ENCODE results near the gene SLC6A12. TPM values are rescaled to one million over a fixed set of nuclear protein-coding genes. Genes with fewer than 3 reads are reported as not detected.

SLC6A12 gene
- total RNA-seq, 1 experiment from 2014 or later: 2.1 TPM

DNA sequence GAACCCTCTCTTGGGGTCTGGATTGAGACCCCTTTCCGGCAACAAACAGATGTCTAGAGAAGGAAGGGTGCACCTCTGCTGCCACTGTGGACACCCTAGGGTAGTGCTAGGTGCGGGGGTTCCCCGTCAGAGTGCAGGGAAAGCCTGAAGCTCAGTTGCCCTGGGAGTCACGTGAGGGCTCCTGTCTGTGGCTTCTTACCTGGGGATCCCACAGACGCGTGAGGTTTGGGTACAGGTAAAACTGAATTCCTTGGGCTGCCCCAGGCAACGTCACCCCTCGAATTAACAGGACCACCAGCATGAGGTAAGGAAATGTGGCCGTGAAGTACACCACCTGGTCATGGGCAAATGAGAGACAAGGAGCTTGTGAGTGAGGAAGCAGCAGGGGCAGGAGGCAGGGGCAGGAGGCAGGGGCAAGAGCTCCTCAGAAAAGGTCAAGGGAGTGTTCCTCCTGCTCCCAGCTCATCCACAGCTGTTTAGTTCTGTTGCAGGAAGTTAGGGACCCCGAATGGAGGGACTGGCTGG lies 21.0 kb upstream of the SLC6A12 start:
- intact Hi-C loops (cut with micrococcal nuclease; ENCODE audit: unreplicated experiment): no loop called here
- TF ChIP-seq, protein P1, sequence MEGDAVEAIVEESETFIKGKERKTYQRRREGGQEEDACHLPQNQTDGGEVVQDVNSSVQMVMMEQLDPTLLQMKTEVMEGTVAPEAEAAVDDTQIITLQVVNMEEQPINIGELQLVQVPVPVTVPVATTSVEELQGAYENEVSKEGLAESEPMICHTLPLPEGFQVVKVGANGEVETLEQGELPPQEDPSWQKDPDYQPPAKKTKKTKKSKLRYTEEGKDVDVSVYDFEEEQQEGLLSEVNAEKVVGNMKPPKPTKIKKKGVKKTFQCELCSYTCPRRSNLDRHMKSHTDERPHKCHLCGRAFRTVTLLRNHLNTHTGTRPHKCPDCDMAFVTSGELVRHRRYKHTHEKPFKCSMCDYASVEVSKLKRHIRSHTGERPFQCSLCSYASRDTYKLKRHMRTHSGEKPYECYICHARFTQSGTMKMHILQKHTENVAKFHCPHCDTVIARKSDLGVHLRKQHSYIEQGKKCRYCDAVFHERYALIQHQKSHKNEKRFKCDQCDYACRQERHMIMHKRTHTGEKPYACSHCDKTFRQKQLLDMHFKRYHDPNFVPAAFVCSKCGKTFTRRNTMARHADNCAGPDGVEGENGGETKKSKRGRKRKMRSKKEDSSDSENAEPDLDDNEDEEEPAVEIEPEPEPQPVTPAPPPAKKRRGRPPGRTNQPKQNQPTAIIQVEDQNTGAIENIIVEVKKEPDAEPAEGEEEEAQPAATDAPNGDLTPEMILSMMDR (IDR thresholded peaks at IDR 0.05; ENCODE audit: insufficient read depth in 1 of 2, low read depth in 1 of 2, low read length in 1 of 2, severe bottlenecking in 1 of 2, unreplicated experiment in 1 of 2): no peak
- Mint-ChIP-seq H3K9me3 (ENCODE audit: unreplicated experiment) (peaks cover 14% of the 10 kb centered on the region), H3K27ac (ENCODE audit: unreplicated experiment) (no peak overlapping the region), H3K4me3 (ENCODE audit: unreplicated experiment) (no peak overlapping the region), H3K36me3 (ENCODE audit: insufficient read depth, unreplicated experiment) (peaks cover 4% of the 10 kb centered on the region), H3K27me3 (ENCODE audit: insufficient read depth, unreplicated experiment) (no peaks in the 10 kb centered on the region), H3K4me1 (ENCODE audit: low read depth, unreplicated experiment) (no peaks in the 10 kb centered on the region)
- no peaks in the 10 kb centered on the region for H3K36me3 ChIP-seq (ENCODE audit: control insufficient read depth, insufficient read depth, low read length)
- BruUV-seq (replicated peaks): no TSS peak
- no peaks in the 10 kb centered on the region for H3K4me1 ChIP-seq
- CTCF ChIA-PET: no interaction called here
- no peak overlapping the region for H3K4me3 ChIP-seq (ENCODE audit: low read depth, low read length)
- DNase-seq: peak in 1 of 2 experiments; percentile 29
- POLR2A ChIA-PET: no interaction called here
- H3K9me3 ChIP-seq: peaks cover 37% of the 10 kb centered on the region
- H3K27me3 ChIP-seq (replicated peaks; ENCODE audit: control insufficient read depth, insufficient read depth, low read length): no peaks in the 10 kb centered on the region

DNA sequence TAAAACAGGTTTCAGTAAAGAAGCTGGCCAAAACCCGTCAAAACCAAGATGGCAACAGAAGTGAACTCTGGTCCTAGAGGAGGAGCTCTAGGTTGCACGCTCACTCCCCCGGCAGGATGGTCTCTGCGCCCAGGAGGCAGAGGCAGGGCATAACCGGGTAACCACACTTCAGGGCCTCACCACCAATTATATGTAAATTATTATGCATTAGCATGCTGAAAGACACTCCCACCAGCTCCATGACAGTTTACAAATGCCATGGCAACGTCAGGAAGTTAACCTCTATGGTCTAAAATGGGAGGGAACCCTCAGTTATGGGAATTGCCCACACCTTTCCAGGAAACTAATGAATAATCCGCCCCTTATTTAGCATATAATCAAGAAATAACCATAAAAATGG lies 20.1 kb upstream of the SLC6A12 start:
- TF ChIP-seq, protein P1 (IDR thresholded peaks at IDR 0.05; ENCODE audit: insufficient read depth in 1 of 2, low read depth in 1 of 2, low read length in 1 of 2, severe bottlenecking in 1 of 2, unreplicated experiment in 1 of 2): no peak
- no peak overlapping the region for H3K27ac Mint-ChIP-seq (ENCODE audit: unreplicated experiment)
- H3K36me3 Mint-ChIP-seq (ENCODE audit: insufficient read depth, unreplicated experiment): peaks cover 4% of the 10 kb centered on the region
- H3K27me3 ChIP-seq (replicated peaks; ENCODE audit: control insufficient read depth, insufficient read depth, low read length): no peaks in the 10 kb centered on the region
- intact Hi-C loops (cut with micrococcal nuclease; ENCODE audit: unreplicated experiment): no loop called here
- ChIA-PET CTCF (no interaction called here), POLR2A (no interaction called here)
- H3K4me3 Mint-ChIP-seq (ENCODE audit: unreplicated experiment): no peak overlapping the region
- H3K9me3 ChIP-seq: peaks cover 37% of the 10 kb centered on the region
- H3K27me3 Mint-ChIP-seq (ENCODE audit: insufficient read depth, unreplicated experiment): peaks cover 6% of the 10 kb centered on the region
- no peaks in the 10 kb centered on the region for H3K4me1 Mint-ChIP-seq (ENCODE audit: low read depth, unreplicated experiment)
- BruUV-seq (replicated peaks): no TSS peak
- peak in 1 of 2 experiments; percentile 23 for DNase-seq
- no peaks in the 10 kb centered on the region for H3K36me3 ChIP-seq (ENCODE audit: control insufficient read depth, insufficient read depth, low read length)
- no peak overlapping the region for H3K4me3 ChIP-seq (ENCODE audit: low read depth, low read length)
- peaks cover 14% of the 10 kb centered on the region for H3K9me3 Mint-ChIP-seq (ENCODE audit: unreplicated experiment)
- H3K4me1 ChIP-seq: no peaks in the 10 kb centered on the region

DNA sequence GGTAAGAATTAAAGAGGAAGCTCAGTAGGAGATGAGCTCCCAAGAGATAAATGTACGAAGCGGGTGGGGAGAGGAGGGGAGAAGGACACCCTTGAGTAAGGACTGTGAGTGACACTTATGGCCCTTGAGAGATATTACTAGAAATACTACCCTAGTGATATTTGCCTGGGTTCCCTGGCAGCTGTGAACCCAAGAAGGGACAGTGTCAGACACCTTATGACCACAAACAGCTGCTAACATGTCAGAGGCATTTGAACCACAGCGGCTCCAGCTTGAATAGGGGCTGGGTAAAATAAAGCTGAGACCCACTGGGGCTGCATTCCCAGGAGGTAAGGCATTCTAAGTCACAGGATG lies 19.6 kb upstream of the SLC6A12 start:
- Histone ChIP-seq H3K36me3 (ENCODE audit: control insufficient read depth, insufficient read depth, low read length) (no peaks in the 10 kb centered on the region), H3K4me1 (no peaks in the 10 kb centered on the region), H3K9me3 (peaks cover 37% of the 10 kb centered on the region), H3K4me3 (ENCODE audit: low read depth, low read length) (no peak overlapping the region), H3K27me3 (replicated peaks; ENCODE audit: control insufficient read depth, insufficient read depth, low read length) (no peaks in the 10 kb centered on the region)
- H3K27me3 Mint-ChIP-seq (ENCODE audit: insufficient read depth, unreplicated experiment): peaks cover 10% of the 10 kb centered on the region
- H3K9me3 Mint-ChIP-seq (ENCODE audit: unreplicated experiment): peaks cover 14% of the 10 kb centered on the region
- POLR2A ChIA-PET: no interaction called here
- no peak overlapping the region for H3K27ac Mint-ChIP-seq (ENCODE audit: unreplicated experiment)
- CTCF ChIA-PET: interaction anchor here (0.9 kb wide), 1 partner anchor 21 kb away, joined by 3 read pairs; no protein-coding TSS in a partner anchor
- no TSS peak for BruUV-seq (replicated peaks)
- H3K36me3 Mint-ChIP-seq (ENCODE audit: insufficient read depth, unreplicated experiment): peaks cover 4% of the 10 kb centered on the region
- no peaks in the 10 kb centered on the region for H3K4me1 Mint-ChIP-seq (ENCODE audit: low read depth, unreplicated experiment)
- no peak overlapping the region for H3K4me3 Mint-ChIP-seq (ENCODE audit: unreplicated experiment)
- TF ChIP-seq, protein P1 (IDR thresholded peaks at IDR 0.05; ENCODE audit: insufficient read depth in 1 of 2, low read depth in 1 of 2, low read length in 1 of 2, severe bottlenecking in 1 of 2, unreplicated experiment in 1 of 2): no peak
- intact Hi-C loops (cut with micrococcal nuclease; ENCODE audit: unreplicated experiment): no loop called here
- peak in 1 of 2 experiments; percentile 17 for DNase-seq
